ENCODE results near the gene MTMR10. TPM values are rescaled to one million over a fixed set of nuclear protein-coding genes. Genes with fewer than 3 reads are reported as not detected.

Gene MTMR10
- total and polyA plus RNA-seq, 4 donors: 9.5 to 52.7 (median 21.4) TPM

- WGBS, 2 donors: 45 to 48% methylated on average over 2 of the region's 2 CpGs
- TF ChIP-seq, protein P1, sequence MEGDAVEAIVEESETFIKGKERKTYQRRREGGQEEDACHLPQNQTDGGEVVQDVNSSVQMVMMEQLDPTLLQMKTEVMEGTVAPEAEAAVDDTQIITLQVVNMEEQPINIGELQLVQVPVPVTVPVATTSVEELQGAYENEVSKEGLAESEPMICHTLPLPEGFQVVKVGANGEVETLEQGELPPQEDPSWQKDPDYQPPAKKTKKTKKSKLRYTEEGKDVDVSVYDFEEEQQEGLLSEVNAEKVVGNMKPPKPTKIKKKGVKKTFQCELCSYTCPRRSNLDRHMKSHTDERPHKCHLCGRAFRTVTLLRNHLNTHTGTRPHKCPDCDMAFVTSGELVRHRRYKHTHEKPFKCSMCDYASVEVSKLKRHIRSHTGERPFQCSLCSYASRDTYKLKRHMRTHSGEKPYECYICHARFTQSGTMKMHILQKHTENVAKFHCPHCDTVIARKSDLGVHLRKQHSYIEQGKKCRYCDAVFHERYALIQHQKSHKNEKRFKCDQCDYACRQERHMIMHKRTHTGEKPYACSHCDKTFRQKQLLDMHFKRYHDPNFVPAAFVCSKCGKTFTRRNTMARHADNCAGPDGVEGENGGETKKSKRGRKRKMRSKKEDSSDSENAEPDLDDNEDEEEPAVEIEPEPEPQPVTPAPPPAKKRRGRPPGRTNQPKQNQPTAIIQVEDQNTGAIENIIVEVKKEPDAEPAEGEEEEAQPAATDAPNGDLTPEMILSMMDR (IDR thresholded peaks at IDR 0.05; ENCODE audit: control extremely low read depth, extremely low read depth): no peak
- Histone ChIP-seq H3K9me3 (ENCODE audit: control insufficient read depth in 4 of 4, insufficient read depth in 3 of 4, low read length in 3 of 4) (no peaks in the 10 kb centered on the region), H3K4me3 (no peak overlapping the region), H3K36me3 (ENCODE audit: control insufficient read depth in 4 of 4, insufficient read depth in 4 of 4, low read length in 4 of 4) (peaks cover 0 to 11% (median 8%) of the 10 kb centered on the region in 4 donors), H3K27ac (ENCODE audit: low read depth in 1 of 2, low read length in 1 of 2) (no peak overlapping the region), H3K4me1 (ENCODE audit: control insufficient read depth in 5 of 5, insufficient read depth in 5 of 5, low read length in 5 of 5) (peaks cover 4 to 27% (median 9%) of the 10 kb centered on the region in 5 donors), H3K27me3 (ENCODE audit: control insufficient read depth in 3 of 3, insufficient read depth in 3 of 3, low read length in 2 of 3) (no peaks in the 10 kb centered on the region), H3K9ac (ENCODE audit: insufficient read depth in 1 of 2, low read length in 2 of 2) (peak overlapping the region in 1 of 2 donors; percentile 95)
- no peak for ATAC-seq (ENCODE audit: insufficient read depth, low FRiP score)
- peak in 2 of 3 donors; percentile 17 to 30 for DNase-seq
Measured at GRCh38 chr15:30990036-30990435, 1.4 kb downstream of the MTMR10 start.

- H3K27ac ChIP-seq (ENCODE audit: low read depth in 1 of 2, low read length in 1 of 2): peak overlapping the region in 1 of 2 donors; percentile 70
- TF ChIP-seq, protein P1 (IDR thresholded peaks at IDR 0.05; ENCODE audit: control extremely low read depth, extremely low read depth): no peak
- peak; percentile 54 for ATAC-seq (ENCODE audit: insufficient read depth, low FRiP score)
- 31 to 41% methylated on average over 3 of the region's 3 CpGs for WGBS, 2 donors
- H3K9me3 ChIP-seq (ENCODE audit: control insufficient read depth in 4 of 4, insufficient read depth in 3 of 4, low read length in 3 of 4): no peaks in the 10 kb centered on the region
- H3K4me3 ChIP-seq: no peak overlapping the region
- peaks cover 4 to 36% (median 12%) of the 10 kb centered on the region in 5 donors for H3K4me1 ChIP-seq (ENCODE audit: control insufficient read depth in 5 of 5, insufficient read depth in 5 of 5, low read length in 5 of 5)
- DNase-seq: peak in 2 of 3 donors; percentile 11 to 31
- H3K27me3 ChIP-seq (ENCODE audit: control insufficient read depth in 3 of 3, insufficient read depth in 3 of 3, low read length in 2 of 3): no peaks in the 10 kb centered on the region
- H3K9ac ChIP-seq (ENCODE audit: insufficient read depth in 1 of 2, low read length in 2 of 2): no peak overlapping the region
- peaks cover 0 to 14% (median 6%) of the 10 kb centered on the region in 4 donors for H3K36me3 ChIP-seq (ENCODE audit: control insufficient read depth in 4 of 4, insufficient read depth in 4 of 4, low read length in 4 of 4)
Measured at GRCh38 chr15:30985081-30985531, 6.3 kb downstream of the MTMR10 start.

DNA sequence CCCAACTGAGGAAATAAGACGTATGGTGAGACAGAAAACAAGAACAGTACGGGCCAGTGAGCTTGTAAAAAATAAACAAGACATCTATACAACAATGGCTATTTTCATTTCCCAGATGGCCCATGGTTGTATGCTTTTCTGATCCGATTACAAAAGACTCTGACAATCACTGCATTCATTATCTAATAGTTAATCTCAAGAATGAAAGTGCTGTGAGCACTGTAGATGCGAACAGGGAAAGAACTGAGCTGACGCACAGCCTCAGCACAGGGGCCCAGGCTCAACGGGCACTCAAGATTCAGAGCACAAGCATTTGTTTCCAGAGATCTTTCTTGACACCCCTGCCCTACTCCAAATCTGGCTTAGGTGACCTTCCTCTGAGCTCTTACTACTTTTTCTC lies 6.9 kb downstream of the MTMR10 start:
- ATAC-seq (ENCODE audit: insufficient read depth, low FRiP score): peak; percentile 43
- H3K4me3 ChIP-seq: no peak overlapping the region

More for the DNA sequence above, 6.9 kb downstream of the MTMR10 start:
- Histone ChIP-seq H3K36me3 (ENCODE audit: control insufficient read depth in 4 of 4, insufficient read depth in 4 of 4, low read length in 4 of 4) (peaks cover 0 to 18% (median 7%) of the 10 kb centered on the region in 4 donors), H3K9me3 (ENCODE audit: control insufficient read depth in 4 of 4, insufficient read depth in 3 of 4, low read length in 3 of 4) (no peaks in the 10 kb centered on the region), H3K9ac (ENCODE audit: insufficient read depth in 1 of 2, low read length in 2 of 2) (no peak overlapping the region), H3K4me1 (ENCODE audit: control insufficient read depth in 5 of 5, insufficient read depth in 5 of 5, low read length in 5 of 5) (peaks cover 0 to 38% (median 10%) of the 10 kb centered on the region in 5 donors), H3K27ac (ENCODE audit: low read depth in 1 of 2, low read length in 1 of 2) (peak overlapping the region in 1 of 2 donors; percentile 4), H3K27me3 (ENCODE audit: control insufficient read depth in 3 of 3, insufficient read depth in 3 of 3, low read length in 2 of 3) (no peaks in the 10 kb centered on the region)
- TF ChIP-seq, protein P1 (IDR thresholded peaks at IDR 0.05; ENCODE audit: control extremely low read depth, extremely low read depth): no peak
- 47 to 71% methylated on average over 6 of the region's 6 CpGs for WGBS, 2 donors
- DNase-seq: no peak
